GM19438 (cell line): ENCODE results near the gene WDTC1.

Source experiments
- ATAC-seq: cut with Tn5 transposase; IDR thresholded peaks from one replicate; pipeline ENCODE4 v1.9.1; 2021; ENCODE audit warnings: low read depth; ENCODE audit not compliant: unreplicated experiment

The WDTC1 gene

GRCh38 chr1:27332536-27333281 is 98.3 kb downstream of the WDTC1 start:
- ATAC-seq: no peak

DNA sequence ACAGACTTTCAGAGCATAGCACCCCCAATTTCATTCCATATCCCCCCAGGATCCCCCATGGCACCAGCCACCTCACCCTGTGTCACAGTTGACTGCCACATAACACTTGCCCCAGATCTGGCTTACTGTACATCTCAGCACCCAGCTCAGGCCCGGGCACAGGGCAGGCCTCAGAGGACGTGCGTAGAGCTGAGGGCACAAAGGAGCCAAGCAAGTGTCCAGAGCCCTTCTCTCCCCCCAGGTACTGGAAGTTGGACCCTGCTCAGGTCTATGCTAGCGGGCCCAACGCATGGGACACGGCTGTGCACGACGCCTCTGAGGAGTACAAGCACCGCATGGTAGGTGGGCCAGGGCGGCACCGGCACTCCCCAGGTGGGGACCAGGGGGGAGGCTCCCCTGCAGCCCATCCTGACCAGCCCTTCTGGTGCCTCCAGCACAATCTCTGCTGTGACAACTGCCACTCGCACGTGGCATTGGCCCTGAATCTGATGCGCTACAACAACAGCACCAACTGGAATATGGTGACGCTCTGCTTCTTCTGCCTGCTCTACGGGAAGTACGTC is 99.4 kb downstream of the WDTC1 start:
- ATAC-seq: no peak

DNA sequence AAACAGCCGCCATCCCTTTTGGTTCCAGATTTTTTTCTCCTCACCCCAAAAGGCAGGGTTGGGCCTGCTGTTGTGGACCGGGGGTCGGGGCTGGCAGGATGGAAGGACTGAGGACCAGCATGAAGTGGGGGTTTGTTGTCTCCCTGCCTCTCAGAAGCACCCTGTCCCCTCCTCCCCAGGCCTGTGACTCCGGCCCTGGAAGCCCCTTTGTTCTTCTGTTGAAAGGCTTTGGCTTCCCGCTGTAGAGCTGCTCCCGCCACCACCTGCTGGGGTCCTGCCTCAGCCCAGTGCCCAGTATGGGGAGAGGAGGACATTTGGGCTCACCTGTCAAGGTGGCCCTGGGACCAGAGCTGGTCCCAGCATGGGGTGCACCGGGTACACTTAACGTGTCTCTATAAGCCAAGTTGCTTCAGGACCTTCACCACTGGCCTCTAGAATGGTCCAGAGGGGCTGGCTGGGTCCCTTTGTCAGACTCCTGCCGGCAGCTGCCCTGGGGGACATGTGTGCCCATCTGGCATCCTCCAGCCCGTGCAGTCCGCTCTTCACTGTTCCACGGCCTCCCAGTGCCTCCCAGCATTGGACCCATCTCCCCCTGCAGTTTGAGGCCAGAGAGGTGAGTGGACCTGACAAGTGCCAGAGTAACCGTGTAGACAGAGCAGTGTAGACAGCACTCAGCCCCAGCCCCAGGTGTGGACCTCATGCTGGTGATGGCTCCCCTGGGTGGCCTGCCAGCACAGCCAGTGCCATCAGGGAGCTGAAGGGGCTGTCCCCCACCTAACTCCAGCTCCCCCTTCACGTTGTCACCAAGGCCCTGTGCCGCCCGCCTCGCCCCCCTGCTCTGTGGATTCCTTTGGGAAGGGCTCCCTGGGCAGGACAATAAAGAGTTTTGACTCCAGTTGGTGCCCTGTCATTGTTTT is 101.3 kb downstream of the WDTC1 start:
- ATAC-seq: no peak

GRCh38 chr1:27336756-27337155 is 102.3 kb downstream of the WDTC1 start:
- no peak for ATAC-seq

DNA sequence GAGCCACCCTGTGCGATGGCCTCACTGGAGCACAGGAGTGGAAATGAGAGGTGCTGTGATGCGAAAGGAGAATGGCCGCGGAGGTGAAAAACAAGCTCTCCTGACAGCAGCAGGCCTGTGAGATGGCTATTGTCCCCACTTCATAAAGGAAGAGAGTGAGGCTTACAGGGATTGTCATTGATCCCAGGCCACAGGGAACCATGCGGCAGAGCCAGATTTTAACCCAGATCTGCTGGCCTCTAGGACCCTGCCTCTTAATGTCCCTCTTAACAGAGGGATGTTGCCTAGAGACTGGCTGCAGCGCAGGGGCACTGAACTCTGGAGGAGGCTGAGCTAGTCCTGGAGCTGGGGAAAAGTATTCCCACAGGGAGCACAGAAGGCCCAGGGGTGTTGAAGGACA is 104.3 kb downstream of the WDTC1 start:
- ATAC-seq: no peak

DNA sequence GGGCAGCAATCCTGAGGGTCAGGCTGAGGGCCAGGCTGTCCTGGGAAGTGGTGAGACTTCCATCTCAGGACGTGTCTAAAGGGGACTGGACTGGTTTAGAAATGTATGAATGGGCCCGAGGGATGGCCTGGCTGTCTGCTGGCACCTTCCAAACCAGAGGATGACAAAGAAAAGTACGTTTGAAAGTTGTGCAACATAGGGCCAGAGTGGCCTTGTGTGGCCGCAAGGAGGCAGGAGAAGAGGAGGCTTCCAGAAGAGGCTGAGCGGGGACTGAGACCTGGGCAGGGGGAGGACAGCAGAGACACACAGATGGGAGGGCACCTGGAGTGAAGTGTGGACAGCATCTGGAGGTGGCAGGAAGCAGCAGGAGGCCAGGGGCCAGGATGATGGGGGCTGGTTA is 104.8 kb downstream of the WDTC1 start:
- no peak for ATAC-seq

- ATAC-seq: no peak
Measured at GRCh38 chr1:27341525-27342252, 107.3 kb downstream of the WDTC1 start, which contains the start of gene SYTL1. Gene SYTL1, plus strand, starts transcription at chr1:27342022. Its CDS starts 3,313 bp downstream, at chr1:27345335.

DNA sequence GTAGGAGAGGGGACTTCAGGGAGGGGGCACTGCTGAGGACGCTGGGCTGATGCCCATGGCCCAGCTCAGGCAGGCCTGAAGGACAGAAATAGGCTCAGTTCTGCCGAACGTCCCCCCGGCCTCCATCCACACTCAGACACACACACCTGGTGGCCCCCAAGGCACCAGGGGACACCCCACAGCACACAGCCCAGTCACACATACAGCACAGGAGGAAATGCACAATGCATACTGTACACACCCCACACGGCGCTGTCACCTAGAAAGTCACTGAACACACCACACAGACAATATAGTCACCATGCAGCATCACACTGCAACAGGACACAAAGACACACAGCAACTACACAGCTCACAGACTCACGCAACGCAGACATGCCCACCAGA is 108.0 kb downstream of the WDTC1 start:
- no peak for ATAC-seq

GRCh38 chr1:27342778-27343638 is 108.6 kb downstream of the WDTC1 start:
- ATAC-seq: no peak

GRCh38 chr1:27343639-27344025 is 109.2 kb downstream of the WDTC1 start:
- no peak for ATAC-seq

DNA sequence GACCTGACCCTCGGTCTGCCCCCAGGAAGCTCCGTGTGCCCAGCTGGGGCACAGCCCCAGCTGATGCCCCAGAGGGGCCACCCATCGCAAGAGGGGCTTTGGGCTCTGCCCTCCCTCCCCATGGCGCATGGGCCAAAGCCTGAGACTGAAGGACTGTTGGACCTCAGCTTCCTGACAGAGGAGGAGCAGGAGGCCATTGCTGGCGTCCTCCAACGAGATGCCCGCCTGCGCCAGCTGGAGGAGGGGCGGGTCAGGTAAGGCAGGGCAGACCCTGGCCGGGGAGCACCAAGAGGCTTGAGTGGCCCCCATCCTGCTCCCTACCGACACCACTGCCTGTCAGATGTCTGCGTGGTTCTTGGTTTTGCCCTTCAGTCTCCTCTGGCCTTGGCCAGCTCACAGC is 110.8 kb downstream of the WDTC1 start:
- ATAC-seq: no peak

DNA sequence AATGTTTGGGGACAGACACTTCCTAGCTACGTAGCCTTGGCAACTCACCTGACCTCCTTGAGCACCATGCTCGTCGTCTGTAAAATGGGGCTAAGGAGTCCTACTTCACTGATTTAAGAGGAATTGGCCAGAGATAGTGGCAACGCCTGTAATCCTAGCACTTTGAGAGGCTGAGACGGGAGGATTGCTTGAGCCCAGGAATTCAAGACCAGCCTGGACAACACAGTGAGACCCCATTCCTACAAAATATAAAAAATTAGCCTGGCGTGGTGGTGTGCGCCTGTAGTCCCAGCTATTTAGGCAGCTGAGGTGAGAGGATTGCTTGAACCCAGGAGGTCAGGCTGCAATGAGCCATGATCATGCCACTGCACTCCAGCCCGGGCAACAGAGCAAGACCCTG is 111.9 kb downstream of the WDTC1 start:
- no peak for ATAC-seq

DNA sequence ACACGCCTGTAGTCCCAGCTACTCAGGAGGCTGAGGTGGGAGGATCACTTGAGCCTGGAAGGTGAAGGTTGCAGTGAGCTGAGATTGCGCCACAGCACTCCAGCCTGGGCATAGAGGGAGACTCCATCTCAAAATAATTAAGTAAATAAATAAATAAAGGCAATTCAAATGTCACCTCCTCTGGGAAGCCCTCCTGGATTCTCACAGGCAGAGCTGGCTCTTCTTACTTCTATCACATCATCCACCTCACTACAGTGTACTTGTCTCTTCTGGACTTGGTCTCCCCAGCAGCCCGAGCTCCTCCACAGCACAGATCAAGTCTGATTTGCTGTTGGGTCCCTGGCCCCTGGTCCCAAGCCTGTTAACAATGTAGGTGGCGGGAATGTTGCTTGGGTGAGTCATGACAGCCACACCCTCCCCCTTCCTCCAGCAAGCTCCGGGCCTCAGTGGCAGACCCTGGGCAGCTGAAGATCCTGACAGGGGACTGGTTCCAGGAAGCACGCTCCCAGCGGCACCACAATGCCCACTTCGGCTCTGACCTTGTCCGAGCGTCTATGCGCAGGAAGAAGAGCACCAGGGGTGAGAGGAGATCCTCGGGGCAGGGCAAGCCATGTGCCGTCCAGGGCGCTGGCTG is 112.7 kb downstream of the WDTC1 start:
- no peak for ATAC-seq

GRCh38 chr1:27348861-27349783 is 114.7 kb downstream of the WDTC1 start:
- no peak for ATAC-seq

DNA sequence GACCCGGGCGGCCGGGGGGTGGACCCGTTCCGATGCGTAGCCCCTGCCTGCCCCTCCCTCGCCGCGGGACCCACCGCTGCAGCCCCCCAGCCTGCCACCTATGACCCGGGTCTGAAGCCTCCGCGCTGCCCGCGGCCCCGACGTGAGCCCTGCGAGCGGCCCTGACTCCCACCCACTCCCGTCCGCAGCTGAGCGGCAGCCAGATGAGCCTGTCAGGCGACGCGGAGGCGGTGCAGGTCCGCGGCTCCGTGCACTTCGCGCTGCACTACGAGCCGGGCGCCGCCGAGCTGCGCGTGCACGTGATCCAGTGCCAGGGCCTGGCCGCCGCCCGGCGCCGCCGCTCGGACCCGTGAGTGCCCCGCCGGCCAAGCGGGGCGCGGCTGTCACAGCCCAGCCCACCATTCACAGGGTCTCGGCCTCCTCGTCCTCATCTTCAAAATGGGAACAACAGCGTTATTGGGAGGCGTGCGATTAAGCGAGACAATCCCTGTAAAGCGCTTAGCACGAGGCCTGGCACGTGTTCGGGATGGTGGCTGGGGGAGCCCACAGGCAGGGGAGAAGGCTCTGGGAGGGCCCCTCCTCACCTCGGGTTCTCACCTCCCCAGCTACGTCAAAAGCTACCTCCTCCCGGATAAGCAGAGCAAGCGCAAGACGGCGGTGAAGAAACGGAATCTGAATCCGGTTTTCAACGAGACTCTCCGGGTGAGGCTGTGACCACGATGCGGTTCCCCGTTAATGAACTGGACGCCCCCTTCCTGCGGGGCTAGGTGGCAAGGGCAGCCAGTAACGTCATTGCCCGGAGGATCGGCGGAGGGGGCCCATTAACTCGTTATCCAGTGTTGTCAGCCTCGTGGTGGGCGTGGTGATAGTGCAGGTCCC is 115.6 kb downstream of the WDTC1 start:
- no peak for ATAC-seq

GRCh38 chr1:27350663-27351540 is 116.5 kb downstream of the WDTC1 start:
- ATAC-seq: no peak
